HG03025 (cell line): ENCODE measurements around the gene PLEKHA7.

Experiments used
- ATAC-seq: cut with Tn5 transposase; IDR thresholded peaks from one replicate; pipeline ENCODE4 v1.9.1; 2021; ENCODE audit warnings: mild to moderate bottlenecking, moderate library complexity; ENCODE audit not compliant: unreplicated experiment, low FRiP score

Gene PLEKHA7

DNA sequence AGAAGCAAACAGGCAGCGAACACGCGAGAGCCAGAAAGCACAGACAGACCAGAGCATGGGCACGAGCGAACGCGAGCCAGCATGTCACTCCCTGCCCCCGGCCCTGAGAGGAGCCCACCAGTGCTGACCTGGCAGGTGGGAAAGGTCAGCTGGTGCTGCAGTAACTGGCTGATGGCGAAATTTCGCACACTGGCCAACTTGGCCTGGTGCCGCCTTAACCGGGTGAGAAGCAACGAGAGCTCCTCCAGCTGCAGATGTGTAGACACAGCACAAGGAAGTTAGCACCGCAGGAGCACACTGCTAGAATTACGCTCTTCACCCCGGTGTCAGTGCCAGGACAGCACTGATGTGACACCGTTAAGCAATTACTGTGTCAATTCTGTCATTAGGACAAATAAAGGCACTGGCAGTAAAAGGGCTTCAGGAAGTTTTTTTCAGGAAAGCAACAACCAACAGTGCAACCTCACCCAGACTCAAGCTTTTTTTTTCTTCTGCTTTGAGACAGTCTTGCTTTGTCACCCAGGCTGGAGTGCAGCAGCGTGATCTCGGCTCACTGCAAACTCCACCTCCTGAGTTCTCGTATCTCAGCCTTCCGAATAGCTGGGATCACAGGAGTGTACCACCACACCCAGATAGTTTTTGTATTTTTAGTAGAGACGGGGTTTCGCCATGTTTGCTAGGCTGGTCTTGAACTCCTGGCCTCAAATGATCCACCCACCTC, 199.0 kb downstream of the PLEKHA7 start:
- ATAC-seq: no peak

DNA sequence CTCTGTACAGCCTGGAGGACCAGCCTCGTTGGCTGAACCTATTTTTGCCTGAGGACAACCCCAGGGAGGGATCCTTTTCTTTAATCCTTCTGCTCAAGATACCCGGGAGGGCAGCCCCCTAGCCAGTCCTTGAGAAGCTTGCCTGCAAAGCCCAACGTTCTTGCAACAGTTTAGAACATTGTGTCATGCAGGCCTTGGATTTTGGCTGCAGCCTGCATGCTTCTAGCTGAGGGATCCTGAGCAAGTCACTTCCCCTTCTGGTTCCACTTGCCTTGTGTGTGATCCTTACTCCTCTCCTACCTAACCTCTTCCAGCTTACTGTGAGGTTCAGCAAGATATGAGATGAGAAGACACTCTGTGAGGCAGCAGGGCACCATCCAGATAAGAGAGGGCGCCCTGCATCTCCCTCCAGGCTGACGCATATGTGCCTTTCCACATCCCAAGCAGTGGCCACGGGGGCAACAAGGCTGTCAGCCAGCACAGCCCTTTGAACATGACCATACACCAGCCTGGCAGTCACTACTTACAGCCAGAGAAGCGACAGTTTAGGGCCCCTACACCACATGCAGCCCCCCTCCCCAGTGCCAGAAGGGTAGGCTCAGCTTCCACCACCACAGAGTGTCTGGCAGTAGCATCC, 199.7 kb downstream of the PLEKHA7 start:
- ATAC-seq: no peak

DNA sequence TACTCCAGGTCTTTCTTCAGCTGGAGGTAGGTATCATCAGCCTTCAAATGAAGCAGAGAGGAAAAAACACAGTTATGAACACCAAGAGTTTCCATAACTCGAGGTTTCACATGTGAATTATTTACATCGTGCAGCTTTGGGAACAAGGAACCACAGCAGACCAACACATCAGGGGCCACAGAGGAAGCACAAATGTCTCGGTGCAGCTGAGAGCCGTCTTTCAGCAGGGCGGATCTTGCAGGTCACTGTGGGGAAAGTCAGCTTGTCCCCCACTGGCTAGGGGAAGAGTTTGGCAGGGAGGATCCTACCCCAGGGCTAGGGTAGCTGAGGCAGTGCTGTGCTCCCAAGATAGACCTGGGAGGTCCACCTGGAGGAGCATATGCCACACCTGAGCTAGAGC, 201.1 kb downstream of the PLEKHA7 start:
- ATAC-seq: no peak

DNA sequence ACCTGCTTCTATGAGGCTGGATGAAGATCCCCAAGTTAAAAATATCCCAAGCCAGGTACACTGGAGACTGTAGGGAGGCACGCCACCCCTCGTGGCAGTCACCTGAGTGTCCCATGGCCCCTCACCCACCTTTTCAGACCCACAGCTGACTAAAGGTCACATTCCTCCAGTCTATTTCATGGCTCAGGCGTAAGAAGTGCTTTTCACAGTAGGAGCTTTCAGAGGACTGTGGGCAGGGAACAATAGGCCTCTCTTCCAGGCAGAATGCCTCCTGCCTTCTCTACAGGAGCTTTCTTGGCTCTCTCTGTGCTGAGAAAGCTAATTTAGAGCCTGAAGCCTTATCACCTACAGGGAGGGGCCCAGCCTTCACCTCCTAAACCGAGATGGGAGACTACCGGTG, 201.9 kb downstream of the PLEKHA7 start:
- no peak for ATAC-seq

DNA sequence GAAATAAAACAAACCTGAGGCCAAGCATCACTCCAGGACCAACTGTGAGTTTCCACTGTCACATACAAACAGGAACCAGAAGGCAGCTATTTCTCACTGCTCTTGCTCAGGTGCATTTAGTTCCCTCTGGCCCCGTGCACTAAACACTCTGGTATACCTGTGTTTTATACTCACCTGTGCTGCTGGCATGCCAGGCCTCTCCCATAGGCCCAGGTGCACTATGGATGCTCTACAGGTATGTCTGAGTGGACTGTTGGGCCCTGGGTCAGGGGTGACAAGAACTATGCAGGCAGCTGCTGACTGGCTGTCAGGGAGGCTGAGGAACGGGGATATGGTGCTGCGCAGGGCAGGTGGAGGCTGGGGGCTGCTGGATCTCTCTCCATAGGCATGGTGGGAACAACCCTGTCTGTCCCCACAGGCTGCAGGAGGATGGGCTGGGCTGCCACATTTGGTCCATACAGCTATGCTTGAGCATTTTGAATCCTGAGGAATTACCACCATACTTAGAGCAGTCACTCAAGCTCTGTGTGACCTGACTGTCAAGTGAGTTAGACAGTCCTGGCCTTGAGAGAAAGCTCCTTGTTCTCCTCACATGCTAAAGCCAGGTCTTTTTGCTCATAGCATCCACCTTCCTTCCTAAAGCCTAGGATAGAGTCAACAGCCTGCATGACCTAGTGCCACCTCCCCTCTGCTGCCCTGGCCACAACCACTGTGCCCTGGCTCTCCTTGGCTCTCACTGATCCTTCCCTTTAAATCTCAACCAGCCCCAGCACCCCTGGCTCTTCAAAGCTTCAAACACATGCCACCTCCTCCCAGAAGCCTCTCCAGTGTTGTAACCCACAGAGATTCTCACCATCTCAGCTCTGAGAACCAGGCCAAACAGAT, 202.8 kb downstream of the PLEKHA7 start:
- no peak for ATAC-seq

DNA sequence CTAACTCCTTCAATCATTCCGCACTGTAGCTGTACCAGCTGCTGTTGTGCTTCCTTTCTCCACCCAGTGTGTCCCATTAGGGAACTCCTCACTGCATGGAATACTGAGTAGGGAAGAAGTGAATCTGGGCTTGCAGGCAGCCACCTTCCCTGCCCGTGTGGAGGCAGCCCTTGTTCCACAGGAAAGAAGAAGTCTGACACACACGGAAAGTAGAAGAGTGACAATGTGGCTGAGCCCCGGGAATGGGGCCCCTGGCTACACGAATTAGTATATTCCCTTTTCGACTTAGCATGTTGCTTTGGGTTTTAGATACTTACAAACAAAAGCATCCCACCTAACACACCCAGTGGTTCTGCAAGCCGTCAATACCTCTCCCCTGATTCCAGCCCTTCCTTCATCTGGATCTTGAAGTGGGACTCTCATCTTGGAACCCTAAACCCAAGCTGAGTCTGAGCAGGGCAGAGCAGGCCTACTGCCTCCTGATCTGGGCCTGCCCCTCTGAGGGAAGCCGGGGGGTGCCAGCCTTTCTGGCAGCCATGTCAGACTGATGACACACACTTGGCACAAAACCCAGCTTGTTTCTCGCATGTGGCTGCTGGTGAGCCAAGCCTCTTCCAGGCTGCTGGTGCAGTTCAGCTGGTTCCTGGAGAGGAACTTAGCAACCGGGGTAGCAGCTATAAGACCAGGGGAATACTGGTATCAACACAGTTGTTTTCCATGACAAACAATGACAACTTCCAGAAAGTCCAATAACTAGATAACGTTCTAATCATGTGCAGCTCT, 204.1 kb downstream of the PLEKHA7 start:
- ATAC-seq: no peak

DNA sequence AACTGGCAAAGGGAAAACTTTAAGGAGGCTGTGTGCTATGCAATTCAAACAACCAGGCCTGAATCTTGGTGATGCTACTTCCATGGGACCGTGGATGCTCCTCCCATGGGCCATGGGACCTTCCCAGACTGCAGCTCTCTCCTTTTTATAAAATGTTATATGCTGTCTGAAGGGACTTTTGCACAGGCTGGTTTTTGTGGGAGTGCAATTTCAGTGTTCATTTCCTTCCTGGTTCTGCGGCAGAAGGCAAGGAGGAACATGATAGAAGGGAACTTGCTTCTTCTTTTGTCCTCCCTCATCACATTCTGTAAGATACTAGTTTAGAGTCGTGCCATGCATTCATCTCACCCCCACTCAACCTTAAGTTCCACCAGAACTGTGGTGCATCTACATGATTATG, 206.9 kb downstream of the PLEKHA7 start:
- ATAC-seq: no peak

DNA sequence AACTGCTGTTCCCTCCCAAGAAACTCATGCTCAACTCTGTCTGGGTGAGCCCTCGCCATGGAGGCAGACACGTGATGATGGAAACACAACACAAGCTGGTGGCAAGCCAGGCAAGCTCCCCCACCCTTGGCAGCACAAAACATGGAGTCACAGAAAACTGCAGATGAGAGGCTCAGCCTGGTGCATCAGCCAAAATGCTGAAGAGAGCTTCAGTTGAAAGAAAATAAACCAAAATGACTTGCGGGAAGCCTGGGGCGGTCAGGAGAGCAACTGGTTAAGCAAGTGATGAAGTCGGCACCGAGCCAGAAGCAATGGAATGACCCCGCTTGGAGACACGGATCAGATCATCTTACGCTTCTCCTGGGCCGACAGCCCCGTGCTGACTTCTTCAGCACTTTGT, 207.4 kb downstream of the PLEKHA7 start:
- ATAC-seq: no peak

DNA sequence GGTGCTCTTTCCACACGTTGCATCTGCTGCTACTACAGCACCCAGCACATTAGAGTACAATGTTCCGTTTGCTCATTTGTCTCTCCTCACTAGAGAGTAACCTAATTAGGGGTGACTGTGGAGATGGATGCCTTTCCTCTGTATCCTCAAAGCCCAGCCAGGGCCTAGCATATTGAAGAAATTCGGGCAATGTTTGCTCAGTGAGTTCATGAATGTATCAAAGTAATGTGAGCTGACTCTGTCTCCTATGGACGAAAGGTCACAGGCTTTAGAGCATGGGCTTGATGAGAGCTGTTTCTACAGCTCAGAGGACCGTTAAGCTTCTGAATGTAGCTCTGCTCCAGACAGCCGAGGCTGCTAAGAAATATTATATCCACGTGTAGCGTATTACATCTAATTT, 208.3 kb downstream of the PLEKHA7 start:
- no peak for ATAC-seq

DNA sequence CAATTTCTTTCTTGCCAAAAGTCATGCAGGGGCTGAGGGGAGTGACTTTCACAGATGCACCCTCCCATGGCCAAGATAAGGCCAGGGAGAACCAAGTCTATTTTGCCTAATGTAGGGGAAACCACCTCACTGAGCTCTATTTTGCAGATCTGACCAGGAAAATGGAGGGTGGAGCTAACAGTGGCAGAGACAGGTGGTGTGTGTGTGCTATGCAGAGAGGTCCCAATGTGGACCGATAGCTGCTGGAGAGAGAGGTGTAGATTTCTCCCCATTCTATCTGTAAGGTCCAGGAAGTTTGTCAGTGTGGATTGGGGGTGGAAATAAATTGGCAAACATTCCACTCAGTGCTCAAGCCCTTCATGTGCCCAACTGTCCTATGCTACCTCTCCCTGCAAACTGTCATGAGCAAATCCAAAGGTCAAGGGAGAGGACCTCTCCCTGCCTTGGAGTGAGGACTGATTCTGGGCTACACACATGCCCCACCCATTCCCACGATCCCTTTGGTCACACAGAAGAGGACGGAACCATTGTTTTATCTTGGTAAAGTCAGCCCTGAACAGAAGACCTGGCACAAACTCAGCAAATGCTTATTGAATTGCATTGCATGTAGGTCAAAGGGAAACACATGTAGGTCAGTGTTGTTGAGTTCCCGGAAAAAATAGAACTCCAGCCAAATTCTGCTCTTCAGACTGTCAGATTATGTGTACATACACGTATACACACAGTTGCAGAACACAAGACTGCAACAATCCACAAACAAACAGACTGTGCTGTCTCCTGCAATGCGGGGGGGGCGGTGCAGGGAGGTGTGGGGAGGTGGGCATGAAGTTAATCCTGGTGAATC, 209.9 kb downstream of the PLEKHA7 start:
- no peak for ATAC-seq

DNA sequence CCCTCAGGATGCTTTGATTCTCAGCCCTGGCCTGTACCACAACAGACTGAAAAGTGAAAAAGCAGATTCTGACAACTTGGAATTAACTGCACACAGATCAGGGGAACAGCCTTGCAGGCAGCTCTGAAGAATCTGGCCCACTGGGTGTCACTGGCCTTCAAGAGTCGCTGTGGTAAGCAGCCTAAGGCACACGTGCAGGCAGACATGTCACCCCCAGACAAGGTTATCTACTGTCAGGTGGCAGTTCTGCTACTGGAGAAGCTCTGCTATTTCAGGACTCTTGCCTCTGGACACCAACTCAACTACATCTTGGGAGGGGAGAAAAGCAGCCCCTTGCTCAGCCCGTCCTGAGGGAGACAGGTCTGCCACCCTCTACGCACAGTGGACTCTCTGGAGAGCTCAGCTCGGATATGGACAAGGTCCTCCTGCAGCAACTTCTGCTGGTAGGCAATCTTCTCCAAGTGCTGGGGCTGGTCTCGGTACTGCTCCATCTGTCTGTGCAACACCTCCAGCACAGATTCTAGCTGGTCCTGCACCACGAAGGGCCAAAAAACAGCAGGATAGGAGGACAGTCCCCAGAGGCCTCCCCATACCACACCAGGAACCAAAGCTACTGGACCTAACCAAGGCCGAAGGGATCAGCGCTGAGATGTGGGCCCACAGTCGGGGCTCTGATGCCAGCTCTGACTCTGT, 212.8 kb downstream of the PLEKHA7 start:
- no peak for ATAC-seq

DNA sequence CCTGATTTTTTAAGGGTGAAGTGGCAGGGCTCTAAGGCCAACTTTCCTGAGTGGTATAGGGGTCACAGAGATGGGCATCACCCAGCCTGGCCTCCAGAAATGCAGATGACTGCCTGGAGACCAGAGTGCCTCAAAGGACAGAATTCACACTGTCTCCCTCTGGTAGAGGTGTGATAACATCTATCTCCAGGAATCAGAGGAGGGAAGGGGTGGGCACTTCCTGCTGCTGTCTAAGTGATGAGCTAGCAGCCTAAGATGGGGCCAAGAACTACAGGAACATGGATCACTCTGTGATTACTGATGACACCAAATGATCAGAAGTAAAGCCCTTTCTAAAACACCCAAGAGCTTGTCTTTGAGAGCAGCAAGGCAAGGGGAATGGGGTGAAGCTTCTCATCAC, 213.8 kb downstream of the PLEKHA7 start:
- no peak for ATAC-seq

DNA sequence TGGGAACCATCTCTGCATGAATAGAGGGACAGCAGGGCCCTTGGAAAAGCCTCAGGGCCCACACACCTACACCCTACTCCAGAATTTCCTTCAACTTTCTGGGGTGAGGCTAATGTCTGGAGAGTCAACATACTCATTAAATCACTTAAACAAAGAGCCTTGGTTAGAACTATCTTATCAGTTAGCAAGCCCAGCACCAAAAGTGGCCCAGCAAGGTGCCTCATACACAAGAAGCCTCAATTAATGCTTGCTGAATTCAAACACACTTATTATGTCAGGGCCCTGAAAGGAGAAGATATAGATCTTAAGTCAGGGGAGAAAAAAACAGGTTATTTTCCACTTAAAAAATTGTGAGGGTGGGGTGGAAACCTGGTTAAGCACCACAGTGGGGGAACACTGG, 214.3 kb downstream of the PLEKHA7 start:
- no peak for ATAC-seq

DNA sequence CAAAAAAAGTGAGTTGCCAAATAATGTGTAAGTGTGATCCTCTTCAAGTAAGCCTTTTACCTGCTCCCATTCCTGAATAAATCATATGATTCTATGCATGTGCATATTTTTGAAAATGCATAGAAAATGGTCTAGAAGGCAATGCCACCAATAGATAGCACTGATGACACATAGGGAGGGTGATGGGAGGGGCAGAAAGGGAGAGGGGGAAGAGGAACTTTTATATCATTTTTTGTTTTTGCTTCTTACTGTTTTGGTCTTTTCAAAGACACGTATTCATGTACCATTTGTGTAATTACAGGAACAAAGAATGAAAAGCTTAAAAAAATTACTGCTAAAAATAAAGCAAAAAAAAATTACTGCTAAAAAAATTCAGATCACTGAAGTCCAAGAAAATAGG, 215.0 kb downstream of the PLEKHA7 start:
- ATAC-seq: no peak

DNA sequence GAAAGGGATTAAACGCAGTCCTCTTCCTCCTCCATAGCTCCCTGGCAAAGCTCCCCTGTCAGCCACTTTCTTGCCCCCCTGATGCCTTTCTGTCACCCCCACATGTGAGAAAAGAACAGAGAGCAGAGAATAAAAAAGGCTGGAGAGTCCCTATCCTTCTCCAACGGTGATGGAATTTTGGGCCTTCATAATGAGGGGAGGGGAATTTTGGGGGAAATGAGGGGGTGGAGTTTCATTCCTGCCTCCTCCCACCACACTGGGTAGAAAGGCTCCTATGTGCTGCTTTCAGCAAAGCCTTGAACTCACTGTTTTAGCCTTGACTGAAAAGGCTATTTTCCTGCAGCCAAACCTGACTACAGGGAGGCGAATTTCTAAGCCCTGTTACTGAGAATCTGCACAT, 216.4 kb downstream of the PLEKHA7 start:
- no peak for ATAC-seq

DNA sequence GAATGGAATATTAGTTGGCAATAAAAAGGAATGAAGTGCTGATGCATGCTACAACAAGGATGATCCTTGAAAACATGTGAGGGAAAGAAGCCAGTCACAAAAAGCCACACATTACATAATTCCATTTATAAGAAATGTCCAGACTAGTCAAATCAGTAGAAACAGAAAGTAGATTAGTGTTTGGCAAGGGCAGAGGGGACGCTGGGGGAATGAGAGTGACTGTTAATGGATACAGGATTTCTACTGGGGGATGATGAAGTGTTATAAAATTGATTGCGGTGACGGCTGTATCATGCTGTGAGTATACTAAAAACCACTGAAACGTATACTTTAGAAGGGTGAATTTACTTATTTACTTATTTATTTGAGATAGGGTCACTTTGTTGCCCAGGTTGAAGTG, 217.9 kb downstream of the PLEKHA7 start:
- no peak for ATAC-seq

DNA sequence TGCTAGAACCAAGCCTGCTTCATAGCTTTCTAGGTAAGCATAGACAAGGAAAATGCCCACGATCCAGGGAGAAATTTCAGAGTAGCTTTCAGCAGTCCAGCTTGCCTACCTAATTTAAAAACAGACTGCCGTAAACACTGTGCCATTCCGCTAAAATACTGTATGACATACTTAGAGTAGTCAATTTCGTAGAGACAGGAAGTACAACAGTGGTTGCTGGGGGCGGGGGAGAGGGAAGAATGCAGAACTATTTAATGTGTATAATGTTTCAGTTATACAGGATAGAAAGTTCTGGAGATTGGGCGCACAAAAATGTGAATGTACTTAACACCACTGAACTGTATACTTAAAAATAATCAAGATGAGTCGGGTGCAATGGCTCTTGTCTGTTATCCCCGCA, 219.1 kb downstream of the PLEKHA7 start:
- ATAC-seq: no peak

DNA sequence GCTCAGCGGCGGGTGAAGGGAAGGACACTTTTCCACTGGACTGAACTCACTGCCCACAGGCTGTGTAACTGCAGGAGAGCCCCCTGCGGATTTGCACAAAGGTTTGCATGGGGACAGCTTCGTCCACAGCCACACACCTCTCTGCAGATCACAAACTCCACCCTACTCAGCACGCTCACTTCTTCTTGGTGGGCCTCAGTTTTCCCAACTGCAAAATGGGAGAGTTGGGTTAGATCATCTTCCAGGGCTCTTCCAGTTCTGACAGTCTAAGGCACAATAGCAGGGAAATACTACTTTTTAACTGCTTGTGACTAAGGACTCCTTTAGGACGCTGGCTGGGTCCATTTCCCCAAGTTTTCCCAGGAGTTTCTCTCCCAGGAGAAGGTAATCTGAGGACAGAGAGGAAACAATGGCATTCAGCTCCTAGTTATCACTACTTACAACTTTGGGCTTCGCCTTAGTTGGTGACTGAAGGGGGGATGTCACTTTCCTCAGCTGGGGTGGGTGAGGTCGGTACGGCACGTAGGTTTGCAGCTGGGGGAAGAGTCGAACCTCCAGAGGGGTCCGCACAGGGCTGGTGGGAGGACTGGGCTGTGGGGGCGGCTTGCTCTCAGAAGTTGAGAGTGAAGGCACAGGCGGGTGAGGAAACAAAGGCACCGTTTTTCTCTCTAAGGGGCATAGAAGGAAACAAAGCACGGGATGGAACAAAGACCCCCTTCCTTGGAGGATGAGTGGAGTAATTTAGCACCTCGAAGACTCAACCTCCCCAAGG, 220.0 kb downstream of the PLEKHA7 start:
- no peak for ATAC-seq

DNA sequence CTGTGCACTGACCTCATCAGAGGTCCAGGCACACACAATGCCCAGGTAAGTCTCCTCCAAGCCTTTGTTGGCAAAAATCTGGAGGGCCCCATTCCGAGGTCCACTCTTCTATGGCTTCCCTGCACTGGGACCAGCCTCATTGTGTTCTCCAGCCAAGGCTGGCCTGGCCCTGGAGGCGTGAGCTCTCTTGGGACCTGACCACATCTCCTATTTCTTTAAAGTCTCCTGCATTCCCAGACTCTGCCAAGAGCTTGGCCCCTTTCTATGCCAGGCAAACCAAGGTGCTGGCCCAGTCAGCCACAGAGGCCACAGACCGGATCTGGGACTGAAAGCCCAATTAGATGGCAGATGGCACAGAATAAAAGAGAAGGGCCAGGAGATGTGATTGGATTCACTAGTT, 220.7 kb downstream of the PLEKHA7 start:
- no peak for ATAC-seq
